B cell (primary cell): ENCODE data around the gene POLQ.

Experiments
- CTCF ChIP-seq: fragments of 200-600 bp; IDR thresholded peaks from one replicate; pipeline ENCODE4 v1.8.0; 2022; ENCODE audit warnings: antibody characterized with exemption, mild to moderate bottlenecking
- EZH2 ChIP-seq: IDR thresholded peaks from 2 replicates; pipeline ENCODE4 v1.6.1; 2012; ENCODE audit warnings: borderline replicate concordance, low read depth, mild to moderate bottlenecking, moderate library complexity, low read length; ENCODE audit not compliant: insufficient read depth, poor library complexity, severe bottlenecking

DNA sequence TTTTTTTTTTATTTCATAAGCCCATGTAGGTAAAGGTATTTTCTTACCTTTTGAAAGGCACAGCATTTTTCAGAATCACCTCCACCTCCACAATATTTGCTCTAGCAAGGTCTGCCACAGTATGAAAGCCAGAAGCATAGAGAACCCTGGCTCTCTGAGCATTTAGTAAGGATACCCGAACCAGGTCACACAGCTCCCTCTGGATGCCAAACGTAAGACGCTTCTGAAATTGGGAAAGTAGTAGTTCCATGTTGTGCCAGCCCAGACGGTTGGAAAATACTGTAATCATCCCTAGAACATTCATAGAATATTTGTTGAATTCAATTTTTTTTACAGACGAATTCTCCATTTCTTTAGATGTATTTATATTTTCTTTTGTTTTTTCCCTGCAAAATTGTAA lies 52.4 kb downstream of the POLQ start:
- no peak for TF ChIP-seq CTCF
- TF ChIP-seq EZH2, result no peak
